ENCODE data around the gene SYNE1. TPM values are rescaled to one million over a fixed set of nuclear protein-coding genes. Genes with fewer than 3 reads are reported as not detected.

SYNE1 gene
- total RNA-seq, 2 experiments from 2014 or later = 29.5 to 35.1 TPM

GRCh38 chr6:152478377-152479010, 158.7 kb downstream of the SYNE1 start:
- Mint-ChIP-seq H3K36me3 (ENCODE audit: low read depth) (no peaks in the 10 kb centered on the region), H3K4me3 (no peak overlapping the region), H3K4me1 (ENCODE audit: low read depth) (no peaks in the 10 kb centered on the region), H3K9me3 (peaks cover 3% of the 10 kb centered on the region), H3K27me3 (no peaks in the 10 kb centered on the region), H3K27ac (no peak overlapping the region)
- ATAC-seq = no peak
- no peak for DNase-seq
- intact Hi-C loops (cut with micrococcal nuclease) = no loop called here
- ChIA-PET CTCF (no interaction called here), POLR2A (no interaction called here)
- no peak for TF ChIP-seq CTCF (IDR thresholded peaks at IDR 0.05)

- POLR2A ChIA-PET = no interaction called here
- no peak overlapping the region for H3K4me3 Mint-ChIP-seq
Observed at GRCh38 chr6:152474354-152474753, 162.8 kb downstream of the SYNE1 start.

GRCh38 chr6:152472325-152472724, 164.8 kb downstream of the SYNE1 start:
- TF ChIP-seq CTCF (IDR thresholded peaks at IDR 0.05) = no peak
- H3K36me3 Mint-ChIP-seq (ENCODE audit: low read depth) = no peaks in the 10 kb centered on the region

More at GRCh38 chr6:152474354-152474753, 162.8 kb downstream of the SYNE1 start:
- peaks cover 3% of the 10 kb centered on the region for H3K9me3 Mint-ChIP-seq
- H3K4me1 Mint-ChIP-seq (ENCODE audit: low read depth) = no peaks in the 10 kb centered on the region
- no peak for ATAC-seq
- no peak for DNase-seq
- H3K27ac Mint-ChIP-seq = no peak overlapping the region
- no peak for TF ChIP-seq CTCF (IDR thresholded peaks at IDR 0.05)
- no peaks in the 10 kb centered on the region for H3K36me3 Mint-ChIP-seq (ENCODE audit: low read depth)
- CTCF ChIA-PET = no interaction called here
- intact Hi-C loops (cut with micrococcal nuclease) = no loop called here
- H3K27me3 Mint-ChIP-seq = no peaks in the 10 kb centered on the region

GRCh38 chr6:152471456-152472265, 165.5 kb downstream of the SYNE1 start:
- no peak for ATAC-seq
- Mint-ChIP-seq H3K4me1 (ENCODE audit: low read depth) (no peaks in the 10 kb centered on the region), H3K27me3 (no peaks in the 10 kb centered on the region), H3K4me3 (no peak overlapping the region), H3K27ac (no peak overlapping the region), H3K36me3 (ENCODE audit: low read depth) (no peaks in the 10 kb centered on the region), H3K9me3 (peaks cover 3% of the 10 kb centered on the region)
- TF ChIP-seq CTCF (IDR thresholded peaks at IDR 0.05) = no peak
- intact Hi-C loops (cut with micrococcal nuclease) = no loop called here
- CTCF ChIA-PET = interaction anchor here (0.9 kb wide), 1 partner anchor 15 kb away, joined by 3 read pairs; no protein-coding TSS in a partner anchor
- DNase-seq = no peak
- POLR2A ChIA-PET = no interaction called here

More at GRCh38 chr6:152472325-152472724, 164.8 kb downstream of the SYNE1 start:
- H3K4me3 Mint-ChIP-seq = no peak overlapping the region
- H3K27me3 Mint-ChIP-seq = no peaks in the 10 kb centered on the region
- ATAC-seq (no peak), DNase-seq (no peak)
- peaks cover 3% of the 10 kb centered on the region for H3K9me3 Mint-ChIP-seq
- intact Hi-C loops (cut with micrococcal nuclease) = no loop called here
- ChIA-PET CTCF (interaction anchor here (0.9 kb wide), 1 partner anchor 14 kb away, joined by 3 read pairs; no protein-coding TSS in a partner anchor), POLR2A (no interaction called here)
- H3K27ac Mint-ChIP-seq = no peak overlapping the region
- H3K4me1 Mint-ChIP-seq (ENCODE audit: low read depth) = no peaks in the 10 kb centered on the region

- no peaks in the 10 kb centered on the region for H3K36me3 Mint-ChIP-seq (ENCODE audit: low read depth)
- no peak for ATAC-seq
- intact Hi-C loops (cut with micrococcal nuclease) = no loop called here
- POLR2A ChIA-PET = no interaction called here
- no peak for DNase-seq
- no peak for TF ChIP-seq CTCF (IDR thresholded peaks at IDR 0.05)
- H3K27ac Mint-ChIP-seq = no peak overlapping the region
- CTCF ChIA-PET = interaction anchor here (0.7 kb wide), 1 partner anchor 12 kb away, joined by 3 read pairs; no protein-coding TSS in a partner anchor
- peaks cover 7% of the 10 kb centered on the region for H3K4me1 Mint-ChIP-seq (ENCODE audit: low read depth)
- H3K4me3 Mint-ChIP-seq = no peak overlapping the region
- peaks cover 7% of the 10 kb centered on the region for H3K27me3 Mint-ChIP-seq
- H3K9me3 Mint-ChIP-seq = no peaks in the 10 kb centered on the region
Observed at GRCh38 chr6:152463164-152463563, 174.0 kb downstream of the SYNE1 start.

All from activated CD8-positive, alpha-beta T cell treated with anti-CD3 and anti-CD28 coated beads for 36 hours (primary cell).